Activated CD8-positive, alpha-beta memory T cell treated with anti-CD3 and anti-CD28 coated beads, Interleukin-2, amount 10 ng/mL, durations not matched to agents 7 days and 5 days (primary cell): Measurements from ENCODE around the gene PHC2. TPM values are rescaled to one million over a fixed set of nuclear protein-coding genes. Genes with fewer than 3 reads are reported as not detected.
A peak's percentile ranks its signal among the peaks of the same experiment; 100 is the strongest.
"Not testable (repeated sequence)": the region's sequence is repeated elsewhere in the genome, so short reads cannot be mapped to it uniquely, and the experiment has no call there.

ENCODE experiments used
- ATAC-seq: fragments of 150-1000 bp; cut with Tn5 transposase; one replicate; pipeline ENCODE4 v1.10.0; 2021; ENCODE audit warnings: moderate library complexity
- CTCF ChIA-PET: fragments of 350-600 bp; sonication (Branson Sonifier 250); formaldehyde crosslinking; loops from one replicate; lab custom pipeline; 2021; ENCODE audit warnings: antibody characterized with exemption; lab: Charles Lee
- DNase-seq: peaks from one replicate; pipeline ENCODE4 v3.0.0-alpha.2; 2020
- H3K27ac Mint-ChIP-seq: one replicate; pipeline ENCODE4 v1.8.0; 2021; ENCODE audit warnings: mild to moderate bottlenecking, mixed read lengths
- H3K27me3 Mint-ChIP-seq: one replicate; pipeline ENCODE4 v1.8.0; 2021; ENCODE audit warnings: mixed read lengths
- H3K36me3 Mint-ChIP-seq: one replicate; pipeline ENCODE4 v1.8.0; 2021; ENCODE audit warnings: mild to moderate bottlenecking, mixed read lengths
- H3K4me1 Mint-ChIP-seq: one replicate; pipeline ENCODE4 v1.8.0; 2021; ENCODE audit warnings: mixed read lengths
- H3K4me3 Mint-ChIP-seq: one replicate; pipeline ENCODE4 v1.8.0; 2021; ENCODE audit warnings: mild to moderate bottlenecking, moderate library complexity, mixed read lengths
- H3K9me3 Mint-ChIP-seq: one replicate; pipeline ENCODE4 v1.8.0; 2022; ENCODE audit warnings: low read depth, mixed read lengths
- total RNA-seq, 2 experiments: library from RNA; stranded (reverse); gene quantifications; one replicate each; pipeline ENCODE4 v1.2.3, GENCODE V29; 2021

PHC2 gene
- total RNA-seq, 2 experiments from 2014 or later = 36.4 to 43.0 TPM

GRCh38 chr1:33295450-33296081 lies 135.3 kb downstream of the PHC2 start:
- Mint-ChIP-seq H3K36me3 (peaks cover 6% of the 10 kb centered on the region), H3K9me3 (no peaks in the 10 kb centered on the region), H3K4me3 (no peak overlapping the region), H3K27ac (no peak overlapping the region), H3K27me3 (no peaks in the 10 kb centered on the region), H3K4me1 (peaks cover 20% of the 10 kb centered on the region)
- CTCF ChIA-PET = interaction anchor here (0.7 to 7.5 kb wide), 47 partner anchors 9 to 775 kb away, joined by 3 to 107 read pairs (median 5); partner anchors contain the start of genes TRIM62 and ZSCAN20
- ATAC-seq (peak; percentile 92), DNase-seq (peak; percentile 92)

DNA sequence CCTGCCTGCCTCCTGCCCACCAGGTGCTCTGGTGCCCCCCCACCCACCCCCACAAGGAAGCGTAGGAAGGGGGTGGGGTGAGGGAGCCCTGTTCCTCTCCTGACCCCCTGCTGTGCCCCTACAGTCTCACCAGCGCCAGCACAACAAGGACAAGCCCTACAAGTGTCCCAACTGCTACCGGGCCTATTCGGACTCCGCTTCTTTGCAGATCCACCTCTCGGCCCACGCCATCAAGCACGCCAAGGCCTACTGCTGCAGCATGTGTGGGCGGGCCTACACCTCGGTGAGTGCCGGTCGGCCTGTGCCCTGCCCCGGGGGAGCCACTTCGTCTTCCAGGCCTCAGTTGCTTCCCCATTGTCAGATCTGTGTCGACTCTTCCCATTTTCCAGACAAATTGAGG lies 135.9 kb downstream of the PHC2 start:
- peaks cover 20% of the 10 kb centered on the region for H3K4me1 Mint-ChIP-seq
- H3K27ac Mint-ChIP-seq = no peak overlapping the region
- H3K27me3 Mint-ChIP-seq = no peaks in the 10 kb centered on the region
- peaks cover 6% of the 10 kb centered on the region for H3K36me3 Mint-ChIP-seq
- no peak for ATAC-seq
- no peak overlapping the region for H3K4me3 Mint-ChIP-seq
- DNase-seq = no peak
- no peaks in the 10 kb centered on the region for H3K9me3 Mint-ChIP-seq
- CTCF ChIA-PET = interaction anchor here (0.8 to 7.5 kb wide), 42 partner anchors 9 to 318 kb away, joined by 3 to 107 read pairs (median 6); partner anchors contain the start of genes TRIM62 and ZSCAN20

DNA sequence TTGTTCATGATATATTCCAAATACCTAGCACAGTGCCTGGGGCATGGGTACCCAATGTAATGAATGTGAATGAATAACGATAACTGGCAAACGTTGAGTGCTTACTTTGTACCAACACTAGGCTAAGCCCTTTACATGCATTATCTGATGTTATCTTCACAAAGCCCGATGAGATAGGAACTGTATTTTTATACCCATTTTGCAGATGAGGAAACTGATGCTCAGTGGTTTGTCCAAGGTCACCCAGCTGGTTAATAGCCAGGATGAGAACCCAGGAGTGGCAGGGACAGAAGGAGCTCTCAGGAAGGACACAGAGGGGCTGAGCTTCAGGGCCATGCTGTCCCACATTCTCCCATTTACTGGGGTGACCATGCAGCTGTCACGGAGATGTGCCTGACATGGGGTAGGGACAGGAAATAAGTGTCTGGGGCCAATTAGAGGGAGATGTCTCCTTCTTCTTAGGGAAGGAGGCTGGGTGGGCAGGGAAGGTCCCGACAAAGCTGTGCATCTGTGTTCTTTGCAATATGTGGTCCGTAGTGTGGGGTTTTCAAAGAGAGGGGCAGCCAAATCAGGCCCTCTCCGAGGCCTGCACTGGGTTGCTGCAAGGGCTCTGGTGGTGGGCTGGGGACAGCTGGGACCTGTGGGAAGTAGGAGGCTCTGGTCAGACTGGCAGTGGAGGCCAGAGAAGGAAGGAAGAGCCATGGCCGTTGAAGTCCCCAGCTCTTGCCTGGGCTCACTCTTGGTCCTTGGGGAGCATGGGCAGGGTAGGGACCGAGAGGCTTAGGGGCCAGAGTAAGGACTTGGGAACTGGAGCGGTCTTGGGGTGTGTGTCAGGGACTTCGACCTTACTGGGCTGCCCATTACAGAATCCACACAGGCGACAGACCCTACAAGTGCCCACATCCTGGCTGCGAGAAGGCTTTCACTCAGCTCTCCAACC lies 136.6 kb downstream of the PHC2 start:
- ATAC-seq = no peak
- Mint-ChIP-seq H3K4me1 (peaks cover 20% of the 10 kb centered on the region), H3K4me3 (no peak overlapping the region), H3K36me3 (peaks cover 11% of the 10 kb centered on the region), H3K27ac (peak overlapping the region; percentile 46), H3K27me3 (no peaks in the 10 kb centered on the region), H3K9me3 (no peaks in the 10 kb centered on the region)
- CTCF ChIA-PET = interaction anchor here (1.0 to 7.5 kb wide), 13 partner anchors 10 to 318 kb away, joined by 3 to 107 read pairs (median 7); partner anchors contain the start of gene TRIM62
- no peak for DNase-seq

GRCh38 chr1:33292726-33293340 lies 138.1 kb downstream of the PHC2 start:
- CTCF ChIA-PET = interaction anchor here (1.1 to 7.5 kb wide), 2 partner anchors 75 to 179 kb away, joined by 3 to 107 read pairs; no protein-coding TSS in a partner anchor
- DNase-seq (no peak), ATAC-seq (no peak)
- Mint-ChIP-seq H3K4me1 (peaks cover 10% of the 10 kb centered on the region), H3K36me3 (peaks cover 12% of the 10 kb centered on the region), H3K27me3 (no peaks in the 10 kb centered on the region), H3K9me3 (no peaks in the 10 kb centered on the region), H3K27ac (no peak overlapping the region), H3K4me3 (no peak overlapping the region)

DNA sequence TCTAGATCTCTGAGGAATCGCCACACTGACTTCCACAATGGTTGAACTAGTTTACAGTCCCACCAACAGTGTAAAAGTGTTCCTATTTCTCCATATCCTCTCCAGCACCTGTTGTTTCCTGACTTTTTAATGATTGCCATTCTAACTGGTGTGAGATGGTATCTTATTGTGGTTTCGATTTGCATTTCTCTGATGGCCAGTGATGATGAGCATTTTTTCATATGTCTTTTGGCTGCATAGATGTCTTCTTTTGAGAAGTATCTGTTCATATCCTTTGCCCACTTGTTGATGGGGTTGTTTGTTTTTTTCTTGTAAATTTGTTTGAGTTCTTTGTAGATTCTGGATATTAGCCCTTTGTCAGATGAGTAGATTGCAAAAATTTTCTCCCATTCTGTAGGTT lies 140.3 kb downstream of the PHC2 start:
- H3K27me3 Mint-ChIP-seq, CTCF ChIA-PET, ATAC-seq, H3K9me3 Mint-ChIP-seq, H3K4me3 Mint-ChIP-seq, DNase-seq, H3K36me3 Mint-ChIP-seq, H3K27ac Mint-ChIP-seq, H3K4me1 Mint-ChIP-seq: not testable (repeated sequence)

DNA sequence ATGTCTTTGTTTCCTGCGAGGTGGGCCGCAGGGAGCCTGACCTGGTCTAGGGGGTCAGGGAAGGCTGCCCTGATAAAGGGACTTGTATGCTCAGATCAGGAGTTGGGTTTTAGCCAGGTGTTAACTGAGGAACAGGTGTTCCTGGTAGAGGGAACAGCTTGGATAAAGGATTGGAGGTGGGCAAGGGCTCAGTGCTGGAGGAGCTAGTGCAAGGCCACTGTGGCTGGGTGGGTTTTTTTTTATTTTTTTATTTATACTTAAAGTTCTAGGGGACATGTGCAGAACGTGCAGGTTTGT lies 141.1 kb downstream of the PHC2 start:
- Mint-ChIP-seq H3K36me3 (peaks cover 9% of the 10 kb centered on the region), H3K4me3 (no peak overlapping the region), H3K27ac (no peak overlapping the region), H3K4me1 (no peaks in the 10 kb centered on the region), H3K27me3 (no peaks in the 10 kb centered on the region), H3K9me3 (no peaks in the 10 kb centered on the region)
- no peak for DNase-seq
- CTCF ChIA-PET = no interaction called here
- no peak for ATAC-seq

- Mint-ChIP-seq H3K4me3 (no peak overlapping the region), H3K27me3 (no peaks in the 10 kb centered on the region), H3K27ac (no peak overlapping the region), H3K36me3 (peaks cover 9% of the 10 kb centered on the region), H3K4me1 (no peaks in the 10 kb centered on the region), H3K9me3 (no peaks in the 10 kb centered on the region)
- CTCF ChIA-PET = no interaction called here
- ATAC-seq (no peak), DNase-seq (no peak)
Observed at GRCh38 chr1:33288976-33289857, 141.7 kb downstream of the PHC2 start.

DNA sequence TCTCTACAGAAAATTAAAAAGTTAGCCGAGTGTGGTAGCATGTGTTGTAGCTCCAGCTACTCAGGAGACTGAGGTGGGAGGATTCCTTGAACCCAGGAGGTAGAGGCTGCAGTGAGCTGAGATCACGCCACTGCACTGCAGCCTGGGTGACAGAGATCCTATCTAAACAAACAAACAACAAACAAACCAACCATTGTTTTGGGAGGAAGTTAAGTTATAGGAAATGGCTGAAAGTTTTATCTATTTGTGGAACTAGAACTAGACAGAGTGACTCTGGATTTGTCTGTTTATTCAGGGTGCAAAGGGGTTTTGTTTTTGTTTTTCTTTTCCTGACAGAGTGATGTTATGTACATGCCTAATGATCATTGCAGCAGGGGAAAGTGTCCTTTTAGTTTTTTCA lies 143.6 kb downstream of the PHC2 start:
- CTCF ChIA-PET = no interaction called here
- no peaks in the 10 kb centered on the region for H3K27me3 Mint-ChIP-seq

DNA sequence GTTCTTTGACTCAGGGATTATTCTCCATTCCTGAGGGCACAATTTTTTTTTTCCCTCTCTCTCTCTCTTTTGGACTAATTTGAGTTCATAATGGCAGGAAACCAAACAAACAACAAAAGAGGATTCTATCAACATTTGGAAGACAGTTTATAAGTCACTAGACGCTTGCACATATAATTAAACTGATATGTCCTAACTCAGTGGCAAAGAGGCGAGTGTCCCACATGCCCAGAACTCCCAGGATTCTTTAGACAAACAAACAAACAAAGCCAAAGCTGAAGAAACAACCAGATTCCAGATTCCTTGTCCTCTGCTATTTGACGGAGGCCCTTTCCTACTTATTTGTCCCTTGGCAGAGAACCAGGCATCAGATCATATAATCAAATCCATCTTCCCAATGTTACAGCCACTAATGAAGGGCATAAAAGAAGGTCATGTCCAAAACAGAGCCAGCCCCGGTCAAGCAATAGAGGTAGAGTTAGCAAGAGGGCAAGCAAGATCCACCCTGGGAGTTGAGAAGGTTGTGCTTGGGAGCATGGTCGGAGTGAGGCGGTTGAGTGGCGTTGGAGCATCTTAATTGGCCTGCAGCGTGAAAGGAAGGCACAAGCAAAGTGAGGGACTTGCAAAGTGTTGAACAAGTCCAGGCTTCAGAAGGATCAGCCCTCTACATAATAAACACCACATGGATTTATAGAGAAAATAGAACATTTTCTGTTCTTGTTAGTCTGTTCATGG lies 144.3 kb downstream of the PHC2 start:
- DNase-seq (no peak), ATAC-seq (no peak)
- no peaks in the 10 kb centered on the region for H3K27me3 Mint-ChIP-seq
- H3K36me3 Mint-ChIP-seq = peaks cover 15% of the 10 kb centered on the region
- no peaks in the 10 kb centered on the region for H3K9me3 Mint-ChIP-seq
- H3K27ac Mint-ChIP-seq = no peak overlapping the region
- no peaks in the 10 kb centered on the region for H3K4me1 Mint-ChIP-seq
- CTCF ChIA-PET = interaction anchor here (0.9 to 1.0 kb wide), 2 partner anchors 9 to 182 kb away, joined by 3 to 4 read pairs; no protein-coding TSS in a partner anchor
- no peak overlapping the region for H3K4me3 Mint-ChIP-seq

More for the DNA sequence above, 143.6 kb downstream of the PHC2 start:
- Mint-ChIP-seq H3K4me1 (no peaks in the 10 kb centered on the region), H3K27ac (no peak overlapping the region), H3K4me3 (no peak overlapping the region), H3K36me3 (peaks cover 10% of the 10 kb centered on the region), H3K9me3 (no peaks in the 10 kb centered on the region)
- ATAC-seq (no peak), DNase-seq (no peak)

DNA sequence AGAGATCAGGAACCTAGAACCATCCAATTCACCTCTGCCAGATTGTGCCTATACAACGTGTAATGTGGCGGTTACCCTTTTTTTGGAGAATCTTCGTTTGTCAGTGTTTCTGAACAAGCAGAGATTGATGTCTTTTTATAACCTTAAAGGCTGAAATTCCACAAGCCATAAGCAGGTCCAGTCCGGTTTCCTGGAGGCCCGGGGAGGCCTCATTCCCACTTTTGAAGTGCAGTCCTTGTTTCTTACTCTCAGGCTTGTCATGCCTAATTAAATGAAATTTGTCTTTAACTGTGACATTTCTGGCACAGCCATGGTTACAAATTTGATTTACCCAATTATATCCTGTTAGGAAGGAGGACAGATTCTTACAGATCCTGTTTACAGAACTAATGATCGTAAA lies 146.8 kb downstream of the PHC2 start:
- DNase-seq = no peak
- no peak overlapping the region for H3K27ac Mint-ChIP-seq
- no peaks in the 10 kb centered on the region for H3K27me3 Mint-ChIP-seq
- CTCF ChIA-PET = interaction anchor here (2.3 kb wide), 1 partner anchor 12 kb away, joined by 11 read pairs; no protein-coding TSS in a partner anchor
- no peaks in the 10 kb centered on the region for H3K4me1 Mint-ChIP-seq
- no peak overlapping the region for H3K4me3 Mint-ChIP-seq
- H3K9me3 Mint-ChIP-seq = no peaks in the 10 kb centered on the region
- H3K36me3 Mint-ChIP-seq = peaks cover 16% of the 10 kb centered on the region
- ATAC-seq = no peak

- Mint-ChIP-seq H3K36me3 (peaks cover 16% of the 10 kb centered on the region), H3K9me3 (no peaks in the 10 kb centered on the region)
- CTCF ChIA-PET = interaction anchor here (1.5 to 2.3 kb wide), 2 partner anchors 13 kb away, joined by 9 to 11 read pairs; no protein-coding TSS in a partner anchor
Observed at GRCh38 chr1:33282791-33283190, 148.1 kb downstream of the PHC2 start.

More at GRCh38 chr1:33282791-33283190, 148.1 kb downstream of the PHC2 start:
- DNase-seq (no peak), ATAC-seq (no peak)
- H3K4me1 Mint-ChIP-seq = no peaks in the 10 kb centered on the region
- H3K27me3 Mint-ChIP-seq = no peaks in the 10 kb centered on the region
- H3K4me3 Mint-ChIP-seq = no peak overlapping the region
- no peak overlapping the region for H3K27ac Mint-ChIP-seq
